Measurements from ENCODE around the gene NKD2. TPM values are rescaled to one million over a fixed set of nuclear protein-coding genes. Genes with fewer than 3 reads are reported as not detected.

Gene NKD2
- total RNA-seq, 2 experiments from 2014 or later: 0.17 to 0.30 TPM

- TF ChIP-seq CTCF (IDR thresholded peaks at IDR 0.05): no peak
- ChIA-PET CTCF (no interaction called here), POLR2A (no interaction called here)
- ATAC-seq (ENCODE audit: poor library complexity): no peak
- no peak for DNase-seq
- Mint-ChIP-seq H3K36me3 (ENCODE audit: low read depth) (no peaks in the 10 kb centered on the region), H3K4me1 (ENCODE audit: low read depth) (peaks cover 18% of the 10 kb centered on the region), H3K27ac (no peak overlapping the region), H3K9me3 (no peaks in the 10 kb centered on the region), H3K27me3 (peaks cover 39% of the 10 kb centered on the region), H3K4me3 (no peak overlapping the region)
- peaks cover 0 to 8% of the 10 kb centered on the region in 2 experiments for H3K9me3 ChIP-seq (ENCODE audit: control insufficient read depth in 1 of 2, insufficient read depth in 1 of 2, low read length in 2 of 2)
- intact Hi-C loops (cut with DNase I, micrococcal nuclease): no loop called here
- H3K27me3 ChIP-seq (ENCODE audit: control insufficient read depth in 1 of 2, insufficient read depth in 2 of 2, low read length in 2 of 2): peaks cover 25 to 29% of the 10 kb centered on the region in 2 experiments
- peaks cover 26% of the 10 kb centered on the region for H3K4me1 ChIP-seq (ENCODE audit: insufficient read depth, low read length)
- no peak overlapping the region for H3K27ac ChIP-seq (ENCODE audit: low read depth in 1 of 2, low read length in 2 of 2)
- H3K36me3 ChIP-seq (ENCODE audit: insufficient read depth, low read length): no peaks in the 10 kb centered on the region
- no peak overlapping the region for H3K4me3 ChIP-seq (ENCODE audit: low read length)
These were observed 45.8 kb upstream of the NKD2 start for GRCh38 chr5:962801-963200.

GRCh38 chr5:963310-963672, 45.3 kb upstream of the NKD2 start:
- peaks cover 0 to 8% of the 10 kb centered on the region in 2 experiments for H3K9me3 ChIP-seq (ENCODE audit: control insufficient read depth in 1 of 2, insufficient read depth in 1 of 2, low read length in 2 of 2)
- H3K27ac ChIP-seq (ENCODE audit: low read depth in 1 of 2, low read length in 2 of 2): no peak overlapping the region
- Mint-ChIP-seq H3K4me1 (ENCODE audit: low read depth) (peaks cover 17% of the 10 kb centered on the region), H3K36me3 (ENCODE audit: low read depth) (no peaks in the 10 kb centered on the region), H3K27me3 (peaks cover 44% of the 10 kb centered on the region), H3K27ac (peak overlapping the region; percentile 63), H3K9me3 (no peaks in the 10 kb centered on the region), H3K4me3 (peak overlapping the region; percentile 86)
- POLR2A ChIA-PET: no interaction called here
- no peak for DNase-seq
- intact Hi-C loops (cut with DNase I, micrococcal nuclease): no loop called here
- peaks cover 23% of the 10 kb centered on the region for H3K4me1 ChIP-seq (ENCODE audit: insufficient read depth, low read length)
- TF ChIP-seq CTCF (IDR thresholded peaks at IDR 0.05): no peak
- H3K36me3 ChIP-seq (ENCODE audit: insufficient read depth, low read length): no peaks in the 10 kb centered on the region
- no peak for ATAC-seq (ENCODE audit: poor library complexity)
- peaks cover 29 to 33% of the 10 kb centered on the region in 2 experiments for H3K27me3 ChIP-seq (ENCODE audit: control insufficient read depth in 1 of 2, insufficient read depth in 2 of 2, low read length in 2 of 2)
- no peak overlapping the region for H3K4me3 ChIP-seq (ENCODE audit: low read length)
- CTCF ChIA-PET: no interaction called here

GRCh38 chr5:963673-964531, 44.7 kb upstream of the NKD2 start:
- Mint-ChIP-seq H3K4me1 (ENCODE audit: low read depth) (peaks cover 17% of the 10 kb centered on the region), H3K9me3 (no peaks in the 10 kb centered on the region), H3K27ac (peak overlapping the region; percentile 63), H3K4me3 (peak overlapping the region; percentile 86), H3K36me3 (ENCODE audit: low read depth) (no peaks in the 10 kb centered on the region), H3K27me3 (peaks cover 50% of the 10 kb centered on the region)
- ATAC-seq (ENCODE audit: poor library complexity): peak; percentile 87
- Histone ChIP-seq H3K27me3 (ENCODE audit: control insufficient read depth in 1 of 2, insufficient read depth in 2 of 2, low read length in 2 of 2) (peaks cover 32 to 40% of the 10 kb centered on the region in 2 experiments), H3K27ac (ENCODE audit: low read depth in 1 of 2, low read length in 2 of 2) (no peak overlapping the region), H3K4me3 (ENCODE audit: low read length) (peak overlapping the region; percentile 35), H3K36me3 (ENCODE audit: insufficient read depth, low read length) (no peaks in the 10 kb centered on the region), H3K4me1 (ENCODE audit: insufficient read depth, low read length) (peaks cover 23% of the 10 kb centered on the region), H3K9me3 (ENCODE audit: control insufficient read depth in 1 of 2, insufficient read depth in 1 of 2, low read length in 2 of 2) (peaks cover 0 to 8% of the 10 kb centered on the region in 2 experiments)
- peak in 11 of 14 experiments; percentile 19 to 80 (median 37) for DNase-seq
- intact Hi-C loops (cut with DNase I, micrococcal nuclease): no loop called here
- TF ChIP-seq CTCF (IDR thresholded peaks at IDR 0.05): no peak
- ChIA-PET POLR2A (no interaction called here), CTCF (no interaction called here)

All from CD4-positive, alpha-beta T cell (primary cell).